KMS-11 (cell line): Measurements from ENCODE around the gene SALL4.
"Not testable (repeated sequence)": the region's sequence is repeated elsewhere in the genome, so short reads cannot be mapped to it uniquely, and the experiment has no call there.

Experiments used
- H2AFZ ChIP-seq: fragments of 200-600 bp; sonication (generic); 2 replicates; pipeline ENCODE4 v1.6.1; 2016; ENCODE audit warnings: antibody characterized with exemption, mixed run types, low read depth
- H3K27ac ChIP-seq: fragments of 200-600 bp; sonication (generic); 2 replicates; pipeline ENCODE4 v1.6.1; 2016; ENCODE audit warnings: mild to moderate bottlenecking, mixed run types
- H3K27me3 ChIP-seq: fragments of 200-600 bp; sonication (generic); 2 replicates; pipeline ENCODE4 v1.6.1; 2017; ENCODE audit warnings: mild to moderate bottlenecking, low read depth, mixed run types, moderate library complexity; ENCODE audit not compliant: insufficient read depth
- H3K36me3 ChIP-seq: fragments of 200-600 bp; sonication (generic); 2 replicates; pipeline ENCODE4 v1.6.1; 2017; ENCODE audit warnings: mild to moderate bottlenecking, mixed run types; ENCODE audit not compliant: insufficient read depth
- H3K4me1 ChIP-seq: fragments of 200-600 bp; sonication (generic); 2 replicates; pipeline ENCODE4 v1.6.1; 2016; ENCODE audit warnings: mild to moderate bottlenecking, low read depth, mixed run types; ENCODE audit not compliant: poor library complexity, severe bottlenecking
- H3K4me2 ChIP-seq: fragments of 200-600 bp; sonication (generic); 2 replicates; pipeline ENCODE4 v1.7.0; 2016; ENCODE audit warnings: mild to moderate bottlenecking, mixed run types
- H3K4me3 ChIP-seq: fragments of 200-600 bp; sonication (generic); IDR thresholded peaks from 2 replicates; pipeline ENCODE4 v1.6.1; 2017; ENCODE audit warnings: low read depth, low read length, mixed read lengths; ENCODE audit not compliant: insufficient read depth
- H3K79me2 ChIP-seq: fragments of 200-600 bp; sonication (generic); 2 replicates; pipeline ENCODE4 v1.6.1; 2016; ENCODE audit warnings: low read depth, mixed run types; ENCODE audit not compliant: insufficient read depth
- H3K9ac ChIP-seq: fragments of 200-600 bp; sonication (generic); 2 replicates; pipeline ENCODE4 v1.6.1; 2016; ENCODE audit warnings: mild to moderate bottlenecking, mixed run types
- H4K20me1 ChIP-seq: fragments of 200-600 bp; sonication (generic); 2 replicates; pipeline ENCODE4 v1.6.1; 2016; ENCODE audit warnings: mild to moderate bottlenecking, mixed run types; ENCODE audit not compliant: insufficient read depth
- CTCF ChIP-seq: fragments of 200-600 bp; sonication (generic); conservative IDR thresholded peaks from 2 replicates; pipeline ENCODE4 v1.6.1; 2017; ENCODE audit warnings: low read depth, mild to moderate bottlenecking, antibody characterized with exemption, low read length, moderate library complexity, mixed read lengths

SALL4 gene

GRCh38 chr20:51830538-51830937 is 28.2 kb upstream of the SALL4 start:
- Histone ChIP-seq H4K20me1 (no peaks in the 10 kb centered on the region), H3K36me3 (no peaks in the 10 kb centered on the region)

GRCh38 chr20:51828762-51829161 is 26.4 kb upstream of the SALL4 start:
- Histone ChIP-seq H2AFZ (no peak overlapping the region), H3K27ac (no peak overlapping the region), H3K36me3 (no peaks in the 10 kb centered on the region), H4K20me1 (no peaks in the 10 kb centered on the region), H3K4me1 (no peaks in the 10 kb centered on the region), H3K27me3 (no peaks in the 10 kb centered on the region), H3K4me2 (no peak overlapping the region), H3K4me3 (no peak overlapping the region), H3K9ac (no peak overlapping the region), H3K79me2 (no peaks in the 10 kb centered on the region)
- no peak for TF ChIP-seq CTCF

More at GRCh38 chr20:51830538-51830937, 28.2 kb upstream of the SALL4 start:
- no peak for TF ChIP-seq CTCF
- Histone ChIP-seq H3K4me3 (no peak overlapping the region), H3K79me2 (no peaks in the 10 kb centered on the region), H3K9ac (no peak overlapping the region), H2AFZ (no peak overlapping the region), H3K27me3 (no peaks in the 10 kb centered on the region), H3K4me2 (no peak overlapping the region), H3K4me1 (no peaks in the 10 kb centered on the region), H3K27ac (no peak overlapping the region)

- no peaks in the 10 kb centered on the region for H3K27me3 ChIP-seq
- no peak for TF ChIP-seq CTCF
- H3K9ac ChIP-seq, result no peak overlapping the region
- no peak overlapping the region for H3K27ac ChIP-seq
- H2AFZ ChIP-seq, result no peak overlapping the region
- H3K79me2 ChIP-seq, result no peaks in the 10 kb centered on the region
- no peaks in the 10 kb centered on the region for H4K20me1 ChIP-seq
- H3K36me3 ChIP-seq, result no peaks in the 10 kb centered on the region
- H3K4me3 ChIP-seq, result no peak overlapping the region
- H3K4me2 ChIP-seq, result no peak overlapping the region
- no peaks in the 10 kb centered on the region for H3K4me1 ChIP-seq
Observed at GRCh38 chr20:51826372-51826771, 24.1 kb upstream of the SALL4 start.

GRCh38 chr20:51818479-51819008 is 16.2 kb upstream of the SALL4 start:
- H3K27ac ChIP-seq, result no peak overlapping the region
- no peaks in the 10 kb centered on the region for H3K36me3 ChIP-seq
- H4K20me1 ChIP-seq, result no peaks in the 10 kb centered on the region
- no peaks in the 10 kb centered on the region for H3K79me2 ChIP-seq
- H3K4me1 ChIP-seq, result no peaks in the 10 kb centered on the region
- no peak overlapping the region for H3K4me2 ChIP-seq
- H2AFZ ChIP-seq, result no peak overlapping the region
- H3K27me3 ChIP-seq, result no peaks in the 10 kb centered on the region
- no peak overlapping the region for H3K4me3 ChIP-seq
- H3K9ac ChIP-seq, result no peak overlapping the region
- no peak for TF ChIP-seq CTCF

- H3K27me3 ChIP-seq, H3K4me3 ChIP-seq, H3K79me2 ChIP-seq, H3K27ac ChIP-seq, H3K36me3 ChIP-seq, H2AFZ ChIP-seq, H3K4me1 ChIP-seq, H3K9ac ChIP-seq, H3K4me2 ChIP-seq, H4K20me1 ChIP-seq: not testable (repeated sequence)
Observed at GRCh38 chr20:51816856-51817255, 14.5 kb upstream of the SALL4 start.
